GM12878 (cell line): Measurements from ENCODE around the gene ZNF334.

Experiments
- ETV6 ChIP-seq, 2 experiments: fragments of 450-650 bp in 1 of 2; IDR thresholded peaks in 1 of 2; conservative IDR thresholded peaks in 1 of 2; 2 replicates each; pipeline ENCODE4 v1.6.1; 2014; ENCODE audit warnings: antibody characterized with exemption in 1 of 2, borderline replicate concordance in 1 of 2, low read depth in 1 of 2, mild to moderate bottlenecking in 1 of 2, moderate library complexity in 1 of 2
- FOXM1 ChIP-seq: IDR thresholded peaks from 2 replicates; pipeline ENCODE4 v1.6.1; 2012; ENCODE audit warnings: low read depth, mild to moderate bottlenecking, inconsistent platforms, low read length, moderate library complexity
- HDAC6 ChIP-seq: fragments of 200-600 bp; sonication (generic); IDR thresholded peaks from one replicate; pipeline ENCODE4 v1.8.0; 2017; ENCODE audit warnings: antibody characterized with exemption; ENCODE audit not compliant: unreplicated experiment
- NBN ChIP-seq: fragments of 450-650 bp; IDR thresholded peaks from 2 replicates; pipeline ENCODE4 v1.6.1; 2016
- POLR2A ChIP-seq: IDR thresholded peaks from 2 replicates; pipeline ENCODE4 v1.6.1; 2011; ENCODE audit warnings: low read depth, mild to moderate bottlenecking, low read length
- RELA ChIP-seq: fragments of 450-650 bp; IDR thresholded peaks from 2 replicates; pipeline ENCODE4 v1.8.0; 2014; ENCODE audit warnings: borderline replicate concordance; ENCODE audit not compliant: partially characterized antibody
- TCF12 ChIP-seq: IDR thresholded peaks from 2 replicates; pipeline ENCODE4 v1.6.1; 2011; ENCODE audit warnings: low read depth, mild to moderate bottlenecking, low read length
- ZNF274 ChIP-seq: IDR thresholded peaks from one replicate; pipeline ENCODE4 v1.8.0; 2011; ENCODE audit not compliant: insufficient read length, insufficient read depth

DNA sequence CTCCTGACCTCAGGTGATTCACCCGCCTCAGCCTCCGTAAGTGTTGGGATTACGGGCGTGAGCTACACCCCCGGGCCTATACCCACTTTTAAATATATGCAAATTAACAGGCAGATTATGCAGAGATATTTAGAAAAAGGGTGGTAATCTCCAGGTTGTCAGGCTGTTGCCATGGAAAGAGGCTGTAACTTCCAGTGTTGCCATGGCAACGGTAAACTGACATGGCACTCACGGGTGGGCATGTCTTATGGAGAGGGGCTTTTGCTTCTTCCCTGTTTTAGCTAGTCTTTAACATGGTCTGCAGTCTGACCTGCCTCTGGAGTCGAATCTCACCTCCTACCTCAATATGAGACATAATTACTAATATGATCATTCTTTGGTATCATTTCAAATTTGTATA, 44.9 kb downstream of the ZNF334 start:
- TF ChIP-seq NBN (no peak), HDAC6 (no peak), RELA (no peak), TCF12 (no peak), ETV6 (conservative IDR thresholded peaks at IDR 0.05 in 1 of 2, IDR thresholded peaks at IDR 0.05 in 1 of 2; ENCODE audit: borderline replicate concordance in 1 of 2, low read depth in 1 of 2) (no peak), FOXM1 (no peak), ZNF274 (no peak), POLR2A (no peak)
